Urinary bladder (tissue), 4 donors: Measurements from ENCODE around the gene TMEM267. TPM values are rescaled to one million over a fixed set of nuclear protein-coding genes. Genes with fewer than 3 reads are reported as not detected.
"Not testable (repeated sequence)": the region's sequence is repeated elsewhere in the genome, so short reads cannot be mapped to it uniquely, and the experiment has no call there.

Experiments
- DNase-seq: peaks from one replicate; pipeline ENCODE4 v3.0.0-alpha.2; 2015; ENCODE audit errors: extremely low spot score
- H3K27ac ChIP-seq: one replicate; pipeline ENCODE4 v1.5.1; 2013; ENCODE audit warnings: low read depth, mild to moderate bottlenecking, moderate library complexity
- H3K36me3 ChIP-seq: one replicate; pipeline ENCODE4 v1.6.1; 2013; ENCODE audit warnings: mild to moderate bottlenecking, moderate library complexity; ENCODE audit not compliant: insufficient read depth
- H3K4me1 ChIP-seq: one replicate; pipeline ENCODE4 v1.6.1; 2013; ENCODE audit warnings: mild to moderate bottlenecking, moderate library complexity; ENCODE audit not compliant: insufficient read depth
- H3K4me3 ChIP-seq: one replicate; pipeline ENCODE4 v1.5.1; 2013; ENCODE audit warnings: low read depth, low read length
- WGBS: extraction: QIAGEN DNeasy Blood & Tissue Kit; methylation state at CpG from one replicate; pipeline ENCODE4 v1.1.7; 2013; 5-methylcytosine and 5-hydroxymethylcytosine counted together
- polyA plus RNA-seq: library from polyadenylated mRNA; stranded (reverse); fragments of 200-250 nt; gene quantifications from one replicate; pipeline ENCODE4 v1.2.3, GENCODE V29; 2013
- total RNA-seq: library from RNA; depleted of rRNA; stranded (reverse); fragments of >200 nt; gene quantifications from one replicate; pipeline ENCODE4 v1.2.3, GENCODE V29; 2014
- donor health status: healthy with polysubstance abuse.
- donor health status: healthy.

TMEM267 gene
- total and polyA plus RNA-seq, 2 donors, result 10.6 to 14.2 TPM

GRCh38 chr5:43410414-43410813 lies 73.3 kb downstream of the TMEM267 start:
- no peak overlapping the region for H3K4me3 ChIP-seq
- H3K27ac ChIP-seq, result no peak overlapping the region
- H3K36me3 ChIP-seq, result no peaks in the 10 kb centered on the region
- DNase-seq, result no peak
- H3K4me1 ChIP-seq, result no peaks in the 10 kb centered on the region
- 82% methylated on average over 7 of the region's 7 CpGs for WGBS

GRCh38 chr5:43409809-43410271 lies 73.8 kb downstream of the TMEM267 start:
- Histone ChIP-seq H3K36me3 (no peaks in the 10 kb centered on the region), H3K4me3 (no peak overlapping the region), H3K27ac (no peak overlapping the region), H3K4me1 (no peaks in the 10 kb centered on the region)
- WGBS, result 36% methylated on average over 2 of the region's 2 CpGs
- no peak for DNase-seq

- WGBS, result 89% methylated on average over 16 of the region's 16 CpGs
- H3K4me3 ChIP-seq, result not testable (repeated sequence)
These were observed 81.1 kb downstream of the TMEM267 start for GRCh38 chr5:43402524-43403066.

GRCh38 chr5:43401827-43402226 lies 81.8 kb downstream of the TMEM267 start:
- 44% methylated on average over 1 of the region's 1 CpG for WGBS
- DNase-seq, result no peak
- Histone ChIP-seq H3K4me1 (no peaks in the 10 kb centered on the region), H3K36me3 (no peaks in the 10 kb centered on the region), H3K4me3 (no peak overlapping the region), H3K27ac (no peak overlapping the region)

More at GRCh38 chr5:43402524-43403066, 81.1 kb downstream of the TMEM267 start:
- DNase-seq, H3K4me1 ChIP-seq, H3K36me3 ChIP-seq, H3K27ac ChIP-seq: not testable (repeated sequence)

GRCh38 chr5:43400082-43400481 lies 83.6 kb downstream of the TMEM267 start:
- Histone ChIP-seq H3K4me1 (no peaks in the 10 kb centered on the region), H3K36me3 (no peaks in the 10 kb centered on the region), H3K27ac (no peak overlapping the region), H3K4me3 (no peak overlapping the region)
- 86% methylated on average over 3 of the region's 3 CpGs for WGBS
- DNase-seq, result no peak

GRCh38 chr5:43396762-43397304 lies 86.8 kb downstream of the TMEM267 start:
- H3K36me3 ChIP-seq, result no peaks in the 10 kb centered on the region
- H3K4me3 ChIP-seq, result peak overlapping the region; percentile 47
- no peak for DNase-seq
- no peaks in the 10 kb centered on the region for H3K4me1 ChIP-seq
- H3K27ac ChIP-seq, result no peak overlapping the region
- 3% methylated on average over 53 of the region's 53 CpGs for WGBS

Other genes starting within 250 kb of the TMEM267 start
- gene HMGCS1, start 170.5 kb downstream of the TMEM267 start, total RNA-seq, result 108 TPM
- gene HMGCS1, start 170.5 kb downstream of the TMEM267 start, polyA plus RNA-seq, result 22.8 TPM
- 1.4 TPM for gene CCL28, start 71.5 kb downstream of the TMEM267 start, total RNA-seq
- gene CCL28, start 71.5 kb downstream of the TMEM267 start, polyA plus RNA-seq, result 0.68 TPM
- 9.7 TPM for gene C5orf34, start 31.3 kb upstream of the TMEM267 start, total RNA-seq
- gene C5orf34, start 31.3 kb upstream of the TMEM267 start, polyA plus RNA-seq, result 3.9 TPM
- gene PAIP1, start 73.2 kb upstream of the TMEM267 start, total RNA-seq, result 104 TPM
- gene PAIP1, start 73.2 kb upstream of the TMEM267 start, polyA plus RNA-seq, result 75.2 TPM
- gene NNT, start 119.3 kb upstream of the TMEM267 start, total RNA-seq, result 118 TPM
- 34.6 TPM for gene NNT, start 119.3 kb upstream of the TMEM267 start, polyA plus RNA-seq